Epithelial cell of esophagus (primary cell): ENCODE data around the gene ZFP57.

Experiments
- DNase-seq: peaks from one replicate; pipeline ENCODE4 v3.0.0; 2010; ENCODE audit warnings: low read depth
- H3K4me3 ChIP-seq: 2 replicates; pipeline ENCODE4 v1.5.1; 2011; ENCODE audit warnings: mild to moderate bottlenecking, low read length, control low read depth
- TF ChIP-seq, protein P1 (sequence below): IDR thresholded peaks from 2 replicates; pipeline ENCODE4 v1.5.1; 2011; ENCODE audit warnings: low read depth, mild to moderate bottlenecking, low read length, control low read depth, inconsistent platforms; ENCODE audit not compliant: insufficient read depth; ENCODE audit errors: missing control alignments

The ZFP57 gene

DNA sequence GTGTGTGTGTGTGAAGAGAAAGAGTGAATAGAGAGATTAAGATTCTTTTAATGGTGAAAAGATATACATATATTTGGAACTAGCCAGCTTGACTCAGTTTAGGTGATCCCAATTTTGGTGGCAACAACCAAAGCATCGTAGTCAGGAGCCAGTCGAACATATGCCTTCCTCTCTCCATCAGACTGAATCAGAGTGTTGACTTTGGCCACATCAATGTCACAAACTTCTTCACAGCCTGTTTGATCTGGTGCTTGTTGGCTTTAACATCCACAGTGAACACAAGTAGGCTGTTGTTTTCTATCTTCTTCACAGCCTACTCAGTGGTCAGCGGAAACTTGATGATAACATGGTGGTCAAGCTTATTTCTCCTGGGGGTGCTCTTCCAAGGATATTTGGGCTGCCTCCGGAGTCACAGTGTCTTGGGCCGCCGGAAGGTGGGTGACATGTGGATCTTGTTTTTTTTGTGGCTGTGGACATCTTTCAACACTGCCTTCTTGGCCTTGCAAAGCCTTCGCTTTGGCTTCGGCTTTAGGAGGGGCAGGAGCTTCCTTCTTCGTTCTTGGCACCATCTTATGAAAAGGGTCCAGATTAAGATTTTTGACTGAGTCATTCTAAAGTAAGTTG is 45.7 kb upstream of the ZFP57 start:
- no peak overlapping the region for H3K4me3 ChIP-seq
- TF ChIP-seq, protein P1, sequence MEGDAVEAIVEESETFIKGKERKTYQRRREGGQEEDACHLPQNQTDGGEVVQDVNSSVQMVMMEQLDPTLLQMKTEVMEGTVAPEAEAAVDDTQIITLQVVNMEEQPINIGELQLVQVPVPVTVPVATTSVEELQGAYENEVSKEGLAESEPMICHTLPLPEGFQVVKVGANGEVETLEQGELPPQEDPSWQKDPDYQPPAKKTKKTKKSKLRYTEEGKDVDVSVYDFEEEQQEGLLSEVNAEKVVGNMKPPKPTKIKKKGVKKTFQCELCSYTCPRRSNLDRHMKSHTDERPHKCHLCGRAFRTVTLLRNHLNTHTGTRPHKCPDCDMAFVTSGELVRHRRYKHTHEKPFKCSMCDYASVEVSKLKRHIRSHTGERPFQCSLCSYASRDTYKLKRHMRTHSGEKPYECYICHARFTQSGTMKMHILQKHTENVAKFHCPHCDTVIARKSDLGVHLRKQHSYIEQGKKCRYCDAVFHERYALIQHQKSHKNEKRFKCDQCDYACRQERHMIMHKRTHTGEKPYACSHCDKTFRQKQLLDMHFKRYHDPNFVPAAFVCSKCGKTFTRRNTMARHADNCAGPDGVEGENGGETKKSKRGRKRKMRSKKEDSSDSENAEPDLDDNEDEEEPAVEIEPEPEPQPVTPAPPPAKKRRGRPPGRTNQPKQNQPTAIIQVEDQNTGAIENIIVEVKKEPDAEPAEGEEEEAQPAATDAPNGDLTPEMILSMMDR, result no peak
- no peak for DNase-seq

DNA sequence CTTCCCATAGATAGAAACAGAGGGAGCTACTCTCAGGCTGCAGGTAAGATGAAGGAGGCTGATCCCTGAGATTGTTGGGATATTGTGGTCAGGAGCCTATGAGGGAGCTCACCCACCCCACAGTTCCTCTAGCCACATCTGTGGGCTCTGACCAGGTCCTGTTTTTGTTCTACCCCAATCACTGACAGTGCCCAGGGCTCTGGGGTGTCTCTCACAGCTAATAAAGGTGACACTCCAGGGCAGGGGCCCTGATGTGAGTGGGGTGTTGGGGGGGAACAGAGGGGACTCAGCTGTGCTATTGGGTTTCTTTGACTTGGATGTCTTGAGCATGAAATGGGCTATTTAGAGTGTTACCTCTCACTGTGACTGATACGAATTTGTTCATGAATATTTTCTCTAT is 45.0 kb upstream of the ZFP57 start:
- TF ChIP-seq, protein P1, result no peak
- DNase-seq, result no peak
- no peak overlapping the region for H3K4me3 ChIP-seq

DNA sequence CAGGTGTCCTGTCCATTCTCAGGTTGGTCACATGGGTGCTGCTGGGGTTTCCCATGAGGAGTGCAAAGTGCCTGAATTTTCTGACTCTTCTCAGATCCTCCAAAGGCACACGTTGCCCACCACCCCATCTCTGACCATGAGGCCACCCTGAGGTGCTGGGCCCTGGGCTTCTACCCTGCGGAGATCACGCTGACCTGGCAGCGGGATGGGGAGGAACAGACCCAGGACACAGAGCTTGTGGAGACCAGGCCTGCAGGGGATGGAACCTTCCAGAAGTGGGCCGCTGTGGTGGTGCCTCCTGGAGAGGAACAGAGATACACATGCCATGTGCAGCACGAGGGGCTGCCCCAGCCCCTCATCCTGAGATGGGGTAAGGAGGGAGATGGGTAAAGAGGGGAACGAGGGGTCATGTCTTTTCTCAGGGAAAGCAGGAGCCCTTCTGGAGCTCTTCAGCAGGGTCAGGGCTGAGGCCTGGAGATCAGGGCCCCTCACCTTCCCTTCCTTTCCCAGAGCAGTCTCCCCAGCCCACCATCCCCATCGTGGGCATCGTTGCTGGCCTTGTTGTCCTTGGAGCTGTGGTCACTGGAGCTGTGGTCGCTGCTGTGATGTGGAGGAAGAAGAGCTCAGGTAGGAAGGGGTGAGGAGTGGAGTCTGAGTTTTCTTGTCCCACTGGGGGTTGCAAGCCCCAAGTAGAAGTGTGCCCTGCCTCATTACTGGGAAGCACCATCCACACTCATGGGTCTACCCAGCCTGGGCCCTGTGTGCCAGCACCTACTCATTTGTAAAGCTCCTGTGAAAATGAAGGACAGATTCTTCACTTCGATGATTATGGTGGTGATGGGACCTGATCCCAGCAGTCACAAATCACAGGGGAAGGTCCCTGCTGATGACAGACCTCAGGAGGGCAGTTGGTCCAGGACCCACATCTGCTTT is 44.3 kb upstream of the ZFP57 start:
- TF ChIP-seq, protein P1, result no peak
- DNase-seq, result no peak
- no peak overlapping the region for H3K4me3 ChIP-seq

DNA sequence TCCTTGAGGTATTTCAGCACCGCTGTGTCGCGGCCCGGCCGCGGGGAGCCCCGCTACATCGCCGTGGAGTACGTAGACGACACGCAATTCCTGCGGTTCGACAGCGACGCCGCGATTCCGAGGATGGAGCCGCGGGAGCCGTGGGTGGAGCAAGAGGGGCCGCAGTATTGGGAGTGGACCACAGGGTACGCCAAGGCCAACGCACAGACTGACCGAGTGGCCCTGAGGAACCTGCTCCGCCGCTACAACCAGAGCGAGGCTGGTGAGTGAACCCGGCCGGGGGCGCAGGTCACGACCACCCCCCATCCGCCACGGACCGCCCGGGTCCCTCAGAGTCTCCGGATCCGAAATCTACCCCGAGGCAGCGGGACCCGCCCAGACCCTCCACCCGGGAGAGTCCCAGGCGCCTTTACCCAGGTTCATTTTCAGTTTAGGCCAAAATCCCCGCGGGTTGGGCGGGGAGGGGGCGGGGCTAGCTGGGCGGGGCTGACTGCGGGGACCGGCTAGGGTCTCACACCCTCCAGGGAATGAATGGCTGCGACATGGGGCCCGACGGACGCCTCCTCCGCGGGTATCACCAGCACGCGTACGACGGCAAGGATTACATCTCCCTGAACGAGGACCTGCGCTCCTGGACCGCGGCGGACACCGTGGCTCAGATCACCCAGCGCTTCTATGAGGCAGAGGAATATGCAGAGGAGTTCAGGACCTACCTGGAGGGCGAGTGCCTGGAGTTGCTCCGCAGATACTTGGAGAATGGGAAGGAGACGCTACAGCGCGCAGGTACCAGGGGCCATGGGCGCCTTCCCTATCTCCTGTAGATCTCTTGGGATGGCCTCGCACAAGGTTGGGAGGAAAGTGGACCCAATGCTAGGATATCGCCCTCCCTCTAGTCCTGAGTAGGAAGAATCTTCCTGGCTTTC is 43.0 kb upstream of the ZFP57 start:
- peak overlapping the region; percentile 46 for H3K4me3 ChIP-seq
- TF ChIP-seq, protein P1, result no peak
- DNase-seq, result peak; percentile 6

DNA sequence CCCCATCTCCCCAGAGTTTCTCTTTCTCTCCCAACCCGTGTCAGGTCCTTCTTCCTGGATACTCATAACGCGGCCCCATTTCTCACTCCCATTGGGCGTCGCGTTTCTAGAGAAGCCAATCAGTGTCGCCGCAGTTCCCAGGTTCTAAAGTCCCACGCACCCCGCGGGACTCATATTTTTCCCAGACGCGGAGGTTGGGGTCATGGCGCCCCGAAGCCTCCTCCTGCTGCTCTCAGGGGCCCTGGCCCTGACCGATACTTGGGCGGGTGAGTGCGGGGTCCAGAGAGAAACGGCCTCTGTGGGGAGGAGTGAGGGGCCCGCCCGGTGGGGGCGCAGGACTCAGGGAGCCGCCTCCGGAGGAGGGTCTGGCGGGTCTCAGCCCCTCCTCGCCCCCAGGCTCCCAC is 42.3 kb upstream of the ZFP57 start, which contains the start of gene HLA-F:
HLA-F (plus strand) TSS at position 173 of the 404 bp plus-strand sequence; CDS start at position 203, 30 bp downstream.
- peak within 1 kb of the TSS; percentile 46 for H3K4me3 ChIP-seq
- TF ChIP-seq, protein P1, result no peak
- peak; percentile 86 for DNase-seq

DNA sequence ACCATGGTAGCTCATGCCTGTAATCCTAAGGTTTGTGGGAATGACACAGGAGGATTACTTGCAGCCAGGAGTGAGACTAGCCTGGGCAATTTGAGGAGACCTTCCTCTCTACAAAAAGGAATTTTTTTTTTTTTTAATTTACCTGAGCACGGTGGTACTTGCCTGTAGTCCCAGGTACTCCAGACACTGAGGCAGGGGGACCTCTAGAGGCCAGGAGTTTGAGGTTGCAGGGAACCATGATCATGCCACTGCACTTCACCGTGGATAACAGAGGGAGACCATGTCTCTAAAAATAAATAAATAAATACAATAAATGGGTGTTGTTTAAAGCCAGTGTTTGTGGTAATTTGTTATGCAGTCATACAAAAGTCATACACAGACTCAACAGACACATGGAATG is 39.9 kb upstream of the ZFP57 start:
- H3K4me3 ChIP-seq, result no peak overlapping the region
- DNase-seq, result peak; percentile 18
- TF ChIP-seq, protein P1, result no peak
